HT-29 (cell line): ENCODE results near the gene POR. TPM values are rescaled to one million over a fixed set of nuclear protein-coding genes. Genes with fewer than 3 reads are reported as not detected.

ENCODE experiments used
- DNase-seq: peaks from one replicate; pipeline ENCODE4 v3.0.0-alpha.2; 2015; ENCODE audit warnings: low spot score
- total RNA-seq: library from RNA; depleted of rRNA; stranded (reverse); fragments of >200 nt; shearing (Covaris generic); gene quantifications from 2 replicates; pipeline ENCODE4 v1.2.3, GENCODE V29; 2014

The POR gene
- total RNA-seq, 1 experiment from 2014 or later: 263 TPM

- DNase-seq: peak; percentile 14
Measured at GRCh38 chr7:75950111-75950681, 35.2 kb downstream of the POR start.

GRCh38 chr7:75951506-75951905 is 36.6 kb downstream of the POR start:
- DNase-seq: no peak

GRCh38 chr7:75953431-75953830 is 38.5 kb downstream of the POR start:
- DNase-seq: no peak

GRCh38 chr7:75953931-75954330 is 39.0 kb downstream of the POR start:
- DNase-seq: no peak

- DNase-seq: no peak
Measured at GRCh38 chr7:75955331-75955955, 40.5 kb downstream of the POR start.

GRCh38 chr7:75957021-75957736 is 42.2 kb downstream of the POR start:
- peak; percentile 96 for DNase-seq

- DNase-seq: peak; percentile 65
Measured at GRCh38 chr7:75958802-75959543, 44.0 kb downstream of the POR start.

- DNase-seq: no peak
Measured at GRCh38 chr7:75960372-75960771, 45.4 kb downstream of the POR start.

GRCh38 chr7:75961218-75961617 is 46.3 kb downstream of the POR start:
- DNase-seq: no peak

GRCh38 chr7:75962607-75963380 is 47.8 kb downstream of the POR start:
- no peak for DNase-seq

- no peak for DNase-seq
Measured at GRCh38 chr7:75963381-75963995, 48.5 kb downstream of the POR start.

- DNase-seq: no peak
Measured at GRCh38 chr7:75965617-75966016, 50.7 kb downstream of the POR start.

GRCh38 chr7:75966190-75966961 is 51.4 kb downstream of the POR start:
- DNase-seq: no peak

GRCh38 chr7:75967055-75967454 is 52.1 kb downstream of the POR start:
- no peak for DNase-seq

- no peak for DNase-seq
Measured at GRCh38 chr7:75967487-75967997, 52.6 kb downstream of the POR start.

GRCh38 chr7:75968012-75968411 is 53.1 kb downstream of the POR start:
- no peak for DNase-seq

- no peak for DNase-seq
Measured at GRCh38 chr7:75968561-75969001, 53.6 kb downstream of the POR start.

GRCh38 chr7:75969182-75969581 is 54.2 kb downstream of the POR start:
- no peak for DNase-seq

GRCh38 chr7:75969704-75970498 is 54.9 kb downstream of the POR start:
- DNase-seq: no peak
